Tibial nerve (tissue), 4 donors: Measurements from ENCODE around the gene SLC8A3.

Experiments used
- CTCF ChIP-seq, 5 experiments: fragments of 200-600 bp in 3 of 5; fragments of 450-650 bp in 2 of 5; sonication (generic) in 3 of 5; IDR thresholded peaks; one replicate each; pipeline ENCODE4 v1.5.1; 2016 to 2019; ENCODE audit warnings: antibody characterized with exemption in 5 of 5, mild to moderate bottlenecking in 3 of 5, moderate library complexity in 2 of 5
- EP300 ChIP-seq, 2 donors: sonication (generic); formaldehyde crosslinking; IDR thresholded peaks; one replicate each; pipeline ENCODE4 v1.6.1; 2017; ENCODE audit warnings: antibody characterized with exemption in 2 of 2, mild to moderate bottlenecking in 1 of 2
- POLR2A ChIP-seq, 2 donors: fragments of 450-650 bp; IDR thresholded peaks; one replicate each; pipeline ENCODE4 v1.6.1; 2017; ENCODE audit warnings: antibody characterized with exemption in 2 of 2, mild to moderate bottlenecking in 2 of 2, moderate library complexity in 2 of 2

DNA sequence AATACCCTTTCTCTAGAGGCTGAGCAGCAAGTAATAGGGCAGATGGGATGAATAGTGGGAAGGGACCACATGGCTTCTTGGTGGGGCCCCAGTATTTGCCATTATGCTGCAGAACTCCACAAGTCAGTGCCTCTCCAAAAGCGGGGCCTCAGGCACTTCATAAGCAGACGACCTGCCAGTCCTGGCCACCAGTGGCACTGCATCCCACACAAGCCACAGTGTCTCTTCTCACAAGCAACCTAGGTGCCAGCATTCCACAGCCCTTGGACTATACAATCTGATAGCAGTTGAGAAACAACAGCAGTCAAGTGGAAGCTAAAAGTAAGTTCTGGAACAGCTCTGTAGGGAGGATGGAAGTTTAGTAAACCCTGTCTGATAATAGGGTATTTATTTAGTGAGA lies 4.2 kb upstream of the SLC8A3 start:
- no peak for TF ChIP-seq POLR2A (IDR thresholded peaks at IDR 0.05)
- no peak for TF ChIP-seq CTCF (IDR thresholded peaks at IDR 0.05)
- TF ChIP-seq EP300 (IDR thresholded peaks at IDR 0.05) = no peak
